KMS-11 (cell line): ENCODE measurements around the gene TMCO5A.

Experiments
- H2AFZ ChIP-seq: fragments of 200-600 bp; sonication (generic); 2 replicates; pipeline ENCODE4 v1.6.1; 2016; ENCODE audit warnings: antibody characterized with exemption, mixed run types, low read depth
- H3K27ac ChIP-seq: fragments of 200-600 bp; sonication (generic); 2 replicates; pipeline ENCODE4 v1.6.1; 2016; ENCODE audit warnings: mild to moderate bottlenecking, mixed run types
- H3K27me3 ChIP-seq: fragments of 200-600 bp; sonication (generic); 2 replicates; pipeline ENCODE4 v1.6.1; 2017; ENCODE audit warnings: mild to moderate bottlenecking, low read depth, mixed run types, moderate library complexity; ENCODE audit not compliant: insufficient read depth
- H3K36me3 ChIP-seq: fragments of 200-600 bp; sonication (generic); 2 replicates; pipeline ENCODE4 v1.6.1; 2017; ENCODE audit warnings: mild to moderate bottlenecking, mixed run types; ENCODE audit not compliant: insufficient read depth
- H3K4me1 ChIP-seq: fragments of 200-600 bp; sonication (generic); 2 replicates; pipeline ENCODE4 v1.6.1; 2016; ENCODE audit warnings: mild to moderate bottlenecking, low read depth, mixed run types; ENCODE audit not compliant: poor library complexity, severe bottlenecking
- H3K4me2 ChIP-seq: fragments of 200-600 bp; sonication (generic); 2 replicates; pipeline ENCODE4 v1.7.0; 2016; ENCODE audit warnings: mild to moderate bottlenecking, mixed run types
- H3K4me3 ChIP-seq: fragments of 200-600 bp; sonication (generic); IDR thresholded peaks from 2 replicates; pipeline ENCODE4 v1.6.1; 2017; ENCODE audit warnings: low read depth, low read length, mixed read lengths; ENCODE audit not compliant: insufficient read depth
- H3K79me2 ChIP-seq: fragments of 200-600 bp; sonication (generic); 2 replicates; pipeline ENCODE4 v1.6.1; 2016; ENCODE audit warnings: low read depth, mixed run types; ENCODE audit not compliant: insufficient read depth
- H3K9ac ChIP-seq: fragments of 200-600 bp; sonication (generic); 2 replicates; pipeline ENCODE4 v1.6.1; 2016; ENCODE audit warnings: mild to moderate bottlenecking, mixed run types
- H4K20me1 ChIP-seq: fragments of 200-600 bp; sonication (generic); 2 replicates; pipeline ENCODE4 v1.6.1; 2016; ENCODE audit warnings: mild to moderate bottlenecking, mixed run types; ENCODE audit not compliant: insufficient read depth
- TF ChIP-seq, protein P1 (sequence below): fragments of 200-600 bp; sonication (generic); conservative IDR thresholded peaks from 2 replicates; pipeline ENCODE4 v1.6.1; 2017; ENCODE audit warnings: low read depth, mild to moderate bottlenecking, antibody characterized with exemption, low read length, moderate library complexity, mixed read lengths

TMCO5A gene

DNA sequence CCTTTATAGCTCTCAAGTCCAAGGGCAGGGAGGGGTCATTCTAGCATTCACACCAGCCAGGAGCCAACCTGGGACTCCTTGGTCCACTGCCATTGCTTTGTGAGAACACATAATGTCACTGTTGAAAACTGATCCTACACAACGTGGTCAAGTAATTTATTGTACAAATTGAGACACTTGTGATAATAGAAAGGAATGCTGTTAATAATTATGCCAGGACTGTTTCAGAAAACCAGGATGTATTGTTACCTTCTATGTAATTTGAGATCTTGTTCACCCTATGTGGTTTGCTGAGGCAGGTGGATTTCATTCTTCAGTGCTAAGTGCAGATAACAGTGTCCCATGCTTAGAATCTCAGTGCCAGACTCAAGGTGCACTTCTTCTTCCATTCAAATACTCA, 33.3 kb downstream of the TMCO5A start:
- Histone ChIP-seq H3K4me3 (no peak overlapping the region), H3K27me3 (no peaks in the 10 kb centered on the region), H3K4me1 (no peaks in the 10 kb centered on the region), H3K36me3 (no peaks in the 10 kb centered on the region), H2AFZ (no peak overlapping the region), H3K4me2 (no peak overlapping the region), H3K79me2 (no peaks in the 10 kb centered on the region), H3K9ac (no peak overlapping the region), H3K27ac (no peak overlapping the region), H4K20me1 (no peaks in the 10 kb centered on the region)
- TF ChIP-seq, protein P1, sequence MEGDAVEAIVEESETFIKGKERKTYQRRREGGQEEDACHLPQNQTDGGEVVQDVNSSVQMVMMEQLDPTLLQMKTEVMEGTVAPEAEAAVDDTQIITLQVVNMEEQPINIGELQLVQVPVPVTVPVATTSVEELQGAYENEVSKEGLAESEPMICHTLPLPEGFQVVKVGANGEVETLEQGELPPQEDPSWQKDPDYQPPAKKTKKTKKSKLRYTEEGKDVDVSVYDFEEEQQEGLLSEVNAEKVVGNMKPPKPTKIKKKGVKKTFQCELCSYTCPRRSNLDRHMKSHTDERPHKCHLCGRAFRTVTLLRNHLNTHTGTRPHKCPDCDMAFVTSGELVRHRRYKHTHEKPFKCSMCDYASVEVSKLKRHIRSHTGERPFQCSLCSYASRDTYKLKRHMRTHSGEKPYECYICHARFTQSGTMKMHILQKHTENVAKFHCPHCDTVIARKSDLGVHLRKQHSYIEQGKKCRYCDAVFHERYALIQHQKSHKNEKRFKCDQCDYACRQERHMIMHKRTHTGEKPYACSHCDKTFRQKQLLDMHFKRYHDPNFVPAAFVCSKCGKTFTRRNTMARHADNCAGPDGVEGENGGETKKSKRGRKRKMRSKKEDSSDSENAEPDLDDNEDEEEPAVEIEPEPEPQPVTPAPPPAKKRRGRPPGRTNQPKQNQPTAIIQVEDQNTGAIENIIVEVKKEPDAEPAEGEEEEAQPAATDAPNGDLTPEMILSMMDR: no peak

DNA sequence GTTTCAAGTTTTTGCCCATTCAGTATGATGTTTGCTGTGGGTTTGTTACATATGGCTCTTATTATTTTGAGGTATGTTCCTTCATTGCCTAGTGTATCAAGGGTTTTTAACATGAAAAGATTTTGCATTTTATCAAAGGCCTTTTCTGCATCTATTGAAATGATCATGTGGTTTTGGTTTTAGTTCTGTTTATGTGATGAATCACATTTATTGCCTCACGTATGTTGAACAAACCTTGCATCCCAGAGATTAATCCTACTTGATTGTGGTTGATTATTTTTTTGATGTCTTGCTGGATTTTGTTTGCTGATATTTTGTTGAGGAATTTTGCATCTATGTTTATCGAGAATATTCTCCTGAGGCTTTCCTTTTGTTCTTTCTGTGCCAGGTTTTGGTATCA, 39.4 kb downstream of the TMCO5A start:
- no peak overlapping the region for H2AFZ ChIP-seq
- no peaks in the 10 kb centered on the region for H3K79me2 ChIP-seq
- H3K4me2 ChIP-seq: no peak overlapping the region
- no peak overlapping the region for H3K9ac ChIP-seq
- no peaks in the 10 kb centered on the region for H3K27me3 ChIP-seq
- H3K27ac ChIP-seq: no peak overlapping the region
- no peaks in the 10 kb centered on the region for H4K20me1 ChIP-seq
- no peak overlapping the region for H3K4me3 ChIP-seq
- H3K4me1 ChIP-seq: no peaks in the 10 kb centered on the region
- TF ChIP-seq, protein P1: no peak
- H3K36me3 ChIP-seq: no peaks in the 10 kb centered on the region

DNA sequence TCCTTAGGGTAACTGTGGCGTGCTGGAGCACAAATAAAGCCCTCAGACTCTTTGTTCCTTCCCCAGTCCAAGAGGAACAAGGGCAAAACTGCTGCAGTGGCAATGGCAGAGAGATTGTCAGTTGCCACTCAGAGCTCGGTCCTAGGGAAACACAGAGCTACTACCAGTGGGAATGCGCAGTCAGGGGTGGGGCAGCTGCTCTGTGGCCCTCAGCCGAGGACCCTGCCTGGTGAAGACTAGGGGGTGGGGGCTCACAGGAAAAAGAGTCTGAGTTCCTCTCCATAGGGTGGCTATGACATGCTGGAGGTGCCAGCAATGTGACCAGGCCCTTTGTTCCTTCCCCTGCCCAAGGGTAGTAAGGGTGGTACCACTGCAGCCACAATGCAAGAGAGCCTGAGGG, 43.8 kb downstream of the TMCO5A start:
- Histone ChIP-seq H3K27me3 (no peaks in the 10 kb centered on the region), H3K9ac (no peak overlapping the region), H3K4me3 (no peak overlapping the region), H3K27ac (no peak overlapping the region), H3K4me2 (no peak overlapping the region), H3K36me3 (no peaks in the 10 kb centered on the region), H4K20me1 (no peaks in the 10 kb centered on the region), H3K4me1 (no peaks in the 10 kb centered on the region), H2AFZ (no peak overlapping the region), H3K79me2 (no peaks in the 10 kb centered on the region)
- TF ChIP-seq, protein P1: no peak

DNA sequence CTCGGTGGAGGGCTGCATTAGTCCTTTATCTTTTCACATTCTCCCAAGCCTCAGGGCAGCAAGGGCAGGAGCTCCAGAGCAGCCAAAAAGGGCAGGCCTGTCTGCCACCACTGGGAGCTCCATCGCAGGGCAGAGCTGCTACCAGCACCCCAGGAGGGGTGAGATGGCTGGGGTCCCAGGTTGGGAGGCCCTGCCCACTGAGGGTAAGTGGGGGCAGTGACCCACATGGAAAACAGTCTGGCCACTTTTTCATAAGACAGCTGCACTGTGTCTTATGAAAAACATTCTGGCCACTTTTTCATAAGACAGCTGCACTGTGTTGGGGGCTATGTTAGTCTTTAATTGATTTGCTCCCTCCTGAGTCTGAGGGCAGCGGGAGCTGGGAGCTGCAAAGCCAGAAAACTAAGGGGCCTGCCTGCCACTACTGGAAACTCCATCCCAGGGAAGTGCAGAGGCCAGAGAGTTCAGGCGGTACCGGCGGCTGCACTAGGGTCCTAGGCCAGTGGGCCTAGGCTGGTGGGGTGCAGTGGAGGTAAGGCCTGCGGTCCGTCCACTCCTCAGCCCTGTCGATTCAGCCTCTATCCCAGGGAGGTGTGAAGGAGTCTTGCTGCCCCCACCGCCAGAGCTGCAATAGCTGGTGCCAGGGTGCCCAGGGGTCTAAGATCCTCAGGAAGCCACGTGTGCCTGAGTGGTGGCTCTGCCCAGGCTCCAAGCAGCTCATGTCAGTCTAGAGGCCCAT, 45.4 kb downstream of the TMCO5A start:
- no peak overlapping the region for H3K4me2 ChIP-seq
- no peaks in the 10 kb centered on the region for H3K79me2 ChIP-seq
- no peaks in the 10 kb centered on the region for H3K36me3 ChIP-seq
- no peak overlapping the region for H3K27ac ChIP-seq
- no peak overlapping the region for H3K4me3 ChIP-seq
- H2AFZ ChIP-seq: no peak overlapping the region
- no peaks in the 10 kb centered on the region for H3K4me1 ChIP-seq
- no peaks in the 10 kb centered on the region for H3K27me3 ChIP-seq
- H4K20me1 ChIP-seq: no peaks in the 10 kb centered on the region
- H3K9ac ChIP-seq: no peak overlapping the region
- TF ChIP-seq, protein P1: no peak
